K562 (cell line): ENCODE measurements around the gene CBFA2T3.

ENCODE experiments used
- ETV5 ChIP-seq: sonication (generic); formaldehyde crosslinking; IDR thresholded peaks from 2 replicates; pipeline ENCODE4 v1.4.0; 2020; ENCODE audit warnings: low read depth, mild to moderate bottlenecking, missing genetic modification reagents
- FOXM1 ChIP-seq, 2 experiments: fragments of 450-650 bp in 1 of 2; sonication (generic) in 1 of 2; formaldehyde crosslinking in 1 of 2; IDR thresholded peaks; 2 replicates each; pipeline versions ENCODE4 v1.6.1 to v1.9.0; 2017 to 2022; ENCODE audit warnings: low read depth in 2 of 2, mild to moderate bottlenecking in 2 of 2, missing genetic modification reagents in 1 of 2, moderate library complexity in 1 of 2
- GABPA ChIP-seq: fragments of 200-800 bp; sonication (Bioruptor generic); conservative IDR thresholded peaks from 2 replicates; pipeline ENCODE4 v1.6.1; 2016; ENCODE audit warnings: low read depth, missing genetic modification characterization, missing compliant biosample characterization
- HLTF ChIP-seq: fragments of 450-650 bp; IDR thresholded peaks from 2 replicates; pipeline ENCODE4 v1.6.1; 2016
- RBM14 ChIP-seq: fragments of 200-400 bp; formaldehyde crosslinking; IDR thresholded peaks from 2 replicates; pipeline ENCODE4 v1.6.1; 2018; ENCODE audit warnings: low read depth, mild to moderate bottlenecking, low read length, moderate library complexity, borderline replicate concordance; ENCODE audit not compliant: insufficient read depth
- REST ChIP-seq, 2 experiments: fragments of 450-650 bp; formaldehyde crosslinking in 1 of 2; IDR thresholded peaks; 2 replicates each; pipeline versions ENCODE4 v1.4.0 to v1.6.1; 2014 to 2020; ENCODE audit warnings: mild to moderate bottlenecking in 2 of 2, borderline replicate concordance in 1 of 2, low read depth in 1 of 2
- SP1 ChIP-seq: sonication (generic); formaldehyde crosslinking; IDR thresholded peaks from 2 replicates; pipeline ENCODE4 v1.8.1; 2022; ENCODE audit warnings: mild to moderate bottlenecking, missing genetic modification reagents
- ZFP30 ChIP-seq: fragments of 250-450 bp; sonication (Bioruptor Pico); IDR thresholded peaks from 2 replicates; pipeline ENCODE4 v1.8.0; 2022; ENCODE audit warnings: moderate library complexity, mild to moderate bottlenecking, inconsistent platforms, borderline replicate concordance
- ZHX1 ChIP-seq: fragments of 150-350 bp; conservative IDR thresholded peaks from 2 replicates; pipeline ENCODE4 v1.6.1; 2014; ENCODE audit warnings: low read length
- ZNF274 ChIP-seq: IDR thresholded peaks from 2 replicates; pipeline ENCODE4 v1.6.1; 2011; ENCODE audit warnings: low read depth, mild to moderate bottlenecking, low read length, moderate library complexity, borderline replicate concordance
- ZSCAN29 ChIP-seq: fragments of 450-650 bp; IDR thresholded peaks from 2 replicates; pipeline ENCODE4 v1.6.1; 2017

GRCh38 chr16:88851616-88852015, 125.4 kb downstream of the CBFA2T3 start:
- TF ChIP-seq ZNF274 (no peak), GABPA (tag) (no peak), ZFP30 (CRISPR knock-in tag) (no peak), RBM14 (no peak), ZSCAN29 (no peak), REST (IDR thresholded peaks at IDR 0.05; ENCODE audit: borderline replicate concordance) (no peak), REST (CRISPR knock-in tag; IDR thresholded peaks at IDR 0.05; ENCODE audit: low read depth) (no peak), FOXM1 (IDR thresholded peaks at IDR 0.05; ENCODE audit: low read depth) (no peak), FOXM1 (CRISPR knock-in tag; IDR thresholded peaks at IDR 0.05; ENCODE audit: low read depth) (no peak), SP1 (CRISPR knock-in tag) (no peak), ZHX1 (no peak), ETV5 (no peak), HLTF (no peak)
